Esophagus muscularis mucosa (tissue), 4 donors: Measurements from ENCODE around the gene SLIT1. TPM values are rescaled to one million over a fixed set of nuclear protein-coding genes. Genes with fewer than 3 reads are reported as not detected.

ENCODE experiments used
- DNase-seq: peaks from one replicate; pipeline ENCODE4 v3.0.0-alpha.2; 2017; ENCODE audit errors: extremely low spot score
- H3K27ac ChIP-seq, 4 donors: fragments of 200-600 bp; sonication (generic); replicated peaks in 1 of 4; 1 replicate in 3 of 4; 2 replicates in 1 of 4; pipeline ENCODE4 v1.5.1; 2016 to 2019; ENCODE audit warnings: mild to moderate bottlenecking in 1 of 4
- H3K27me3 ChIP-seq, 4 donors: fragments of 200-600 bp; sonication (generic); one replicate each; pipeline versions ENCODE4 v1.5.1 to v1.6.0; 2016 to 2019
- H3K36me3 ChIP-seq, 4 donors: fragments of 200-600 bp; sonication (generic); one replicate each; pipeline ENCODE4 v1.5.1; 2016 to 2019
- H3K4me1 ChIP-seq, 4 donors: fragments of 200-600 bp; sonication (generic); one replicate each; pipeline ENCODE4 v1.5.1; 2016 to 2019
- H3K4me3 ChIP-seq, 4 donors: fragments of 200-600 bp; sonication (generic); 1 replicate in 2 of 4; 2 replicates in 2 of 4; pipeline ENCODE4 v1.5.1; 2016 to 2019; ENCODE audit warnings: mild to moderate bottlenecking in 4 of 4, moderate library complexity in 1 of 4
- H3K9me3 ChIP-seq, 4 donors: fragments of 200-600 bp; sonication (generic); 1 replicate in 3 of 4; 2 replicates in 1 of 4; pipeline ENCODE4 v1.5.1; 2016 to 2019
- EP300 ChIP-seq: sonication (generic); formaldehyde crosslinking; IDR thresholded peaks from one replicate; pipeline ENCODE4 v1.6.1; 2017; ENCODE audit warnings: antibody characterized with exemption
- POLR2A ChIP-seq: fragments of 450-650 bp; IDR thresholded peaks from one replicate; pipeline ENCODE4 v1.6.1; 2017; ENCODE audit warnings: antibody characterized with exemption, moderate library complexity, mild to moderate bottlenecking, low read depth
- POLR2AphosphoS5 ChIP-seq, 2 donors: sonication (generic); formaldehyde crosslinking; IDR thresholded peaks; one replicate each; pipeline ENCODE4 v1.6.1; 2017; ENCODE audit warnings: antibody characterized with exemption in 2 of 2
- WGBS: methylation state at CpG from one replicate; pipeline ENCODE4 v1.1.5; 2018; 5-methylcytosine and 5-hydroxymethylcytosine counted together
- intact Hi-C: fragments of 100-400 bp; cut with DNase I; formaldehyde crosslinking; loops from one replicate; pipeline ENCODE4 v1.15.1; 2023
- total RNA-seq, 4 donors: library from RNA; depleted of rRNA; stranded (reverse); fragments of >200 nt; gene quantifications; one replicate each; pipeline versions ENCODE4 v1.1.0 to v1.2.1, GENCODE V29; 2016
- TF ChIP-seq, protein P1 (sequence below), 3 experiments: fragments of 200-600 bp in 2 of 3; fragments of 450-650 bp in 1 of 3; sonication (generic) in 2 of 3; IDR thresholded peaks; one replicate each; pipeline ENCODE4 v1.5.1; 2017 to 2019; ENCODE audit warnings: antibody characterized with exemption in 3 of 3, mild to moderate bottlenecking in 2 of 3, moderate library complexity in 1 of 3

SLIT1 gene
- total RNA-seq, 4 donors from 2014 or later = 0.13 to 0.42 (median 0.31) TPM

DNA sequence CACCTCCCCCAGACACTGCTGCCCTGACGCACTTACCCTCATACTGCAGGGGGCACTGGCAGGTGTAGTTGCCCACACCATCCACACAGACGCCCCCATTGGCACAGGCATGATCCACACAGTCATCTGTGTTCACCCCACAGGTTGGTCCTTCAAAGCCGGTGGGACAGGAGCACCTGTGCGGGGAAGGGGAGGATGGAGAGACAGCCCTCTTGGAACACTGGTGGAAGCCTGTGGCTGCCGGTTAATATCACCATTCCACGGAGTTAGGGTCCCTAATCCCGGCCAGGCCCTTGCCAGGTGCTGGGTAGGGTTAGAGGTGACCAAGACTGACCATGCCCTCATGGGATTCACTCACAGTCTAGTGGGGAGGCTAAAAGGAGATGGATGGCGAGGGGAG lies 171.8 kb downstream of the SLIT1 start:
- Histone ChIP-seq H3K27ac (no peak overlapping the region), H3K9me3 (no peaks in the 10 kb centered on the region), H3K4me1 (no peaks in the 10 kb centered on the region), H3K36me3 (no peaks in the 10 kb centered on the region), H3K27me3 (no peaks in the 10 kb centered on the region), H3K4me3 (no peak overlapping the region)
- no peak for TF ChIP-seq POLR2AphosphoS5 (IDR thresholded peaks at IDR 0.05)
- TF ChIP-seq EP300 = no peak
- TF ChIP-seq, protein P1, sequence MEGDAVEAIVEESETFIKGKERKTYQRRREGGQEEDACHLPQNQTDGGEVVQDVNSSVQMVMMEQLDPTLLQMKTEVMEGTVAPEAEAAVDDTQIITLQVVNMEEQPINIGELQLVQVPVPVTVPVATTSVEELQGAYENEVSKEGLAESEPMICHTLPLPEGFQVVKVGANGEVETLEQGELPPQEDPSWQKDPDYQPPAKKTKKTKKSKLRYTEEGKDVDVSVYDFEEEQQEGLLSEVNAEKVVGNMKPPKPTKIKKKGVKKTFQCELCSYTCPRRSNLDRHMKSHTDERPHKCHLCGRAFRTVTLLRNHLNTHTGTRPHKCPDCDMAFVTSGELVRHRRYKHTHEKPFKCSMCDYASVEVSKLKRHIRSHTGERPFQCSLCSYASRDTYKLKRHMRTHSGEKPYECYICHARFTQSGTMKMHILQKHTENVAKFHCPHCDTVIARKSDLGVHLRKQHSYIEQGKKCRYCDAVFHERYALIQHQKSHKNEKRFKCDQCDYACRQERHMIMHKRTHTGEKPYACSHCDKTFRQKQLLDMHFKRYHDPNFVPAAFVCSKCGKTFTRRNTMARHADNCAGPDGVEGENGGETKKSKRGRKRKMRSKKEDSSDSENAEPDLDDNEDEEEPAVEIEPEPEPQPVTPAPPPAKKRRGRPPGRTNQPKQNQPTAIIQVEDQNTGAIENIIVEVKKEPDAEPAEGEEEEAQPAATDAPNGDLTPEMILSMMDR (IDR thresholded peaks at IDR 0.05) = no peak
- no peak for TF ChIP-seq POLR2A
- intact Hi-C loops = no loop called here
- WGBS = 89% methylated on average over 6 of the region's 8 CpGs
- no peak for DNase-seq

DNA sequence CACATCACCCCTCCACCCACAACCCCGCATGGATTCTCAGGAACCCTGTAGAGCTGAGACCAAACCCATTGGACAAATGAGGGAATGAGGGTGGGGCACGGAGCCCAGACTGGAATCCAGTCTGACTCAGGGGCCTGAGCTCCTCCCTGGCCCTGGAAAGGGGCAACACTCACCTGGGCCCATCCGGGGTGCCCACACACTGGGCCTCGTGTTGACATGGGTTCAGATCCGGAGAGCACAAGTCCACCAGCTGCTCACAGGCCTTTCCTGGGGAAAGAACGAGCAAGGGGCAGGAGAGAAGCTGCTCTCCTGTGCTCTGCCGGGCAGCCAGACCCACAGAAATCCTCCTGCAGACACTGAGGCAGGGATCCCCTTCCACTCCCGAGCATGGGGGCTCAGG lies 172.2 kb downstream of the SLIT1 start:
- no peaks in the 10 kb centered on the region for H3K27me3 ChIP-seq
- WGBS = 93% methylated on average over 6 of the region's 8 CpGs
- H3K27ac ChIP-seq = no peak overlapping the region
- H3K4me3 ChIP-seq = no peak overlapping the region
- H3K9me3 ChIP-seq = no peaks in the 10 kb centered on the region
- no peaks in the 10 kb centered on the region for H3K36me3 ChIP-seq
- TF ChIP-seq, protein P1 (IDR thresholded peaks at IDR 0.05) = no peak
- TF ChIP-seq POLR2AphosphoS5 (IDR thresholded peaks at IDR 0.05) (no peak), EP300 (no peak), POLR2A (no peak)
- H3K4me1 ChIP-seq = no peaks in the 10 kb centered on the region
- intact Hi-C loops = no loop called here
- no peak for DNase-seq

DNA sequence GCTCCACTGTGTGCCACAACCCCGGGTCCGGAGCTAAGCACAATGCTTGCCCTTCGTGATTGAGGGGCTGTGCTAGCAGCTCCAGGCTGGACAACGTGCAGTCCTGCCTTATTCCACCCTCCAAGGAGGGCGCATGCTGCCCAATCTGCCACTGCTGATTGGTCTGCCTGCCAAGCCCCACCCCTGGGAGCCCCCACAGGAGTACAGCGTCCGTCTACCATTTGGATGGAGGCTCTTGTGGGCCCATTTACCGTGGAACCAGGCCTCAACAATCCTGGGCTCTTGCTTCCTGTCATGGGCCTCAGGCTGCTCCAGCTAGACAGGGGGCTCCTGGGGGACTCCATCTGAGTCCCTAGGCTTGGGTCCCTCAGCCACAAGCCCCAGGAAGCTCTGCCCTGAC lies 173.3 kb downstream of the SLIT1 start:
- intact Hi-C loops = no loop called here
- WGBS = 100% methylated on average over 1 of the region's 8 CpGs
- peaks cover 0 to 10% (median 7%) of the 10 kb centered on the region in 4 donors for H3K9me3 ChIP-seq
- H3K27me3 ChIP-seq = no peaks in the 10 kb centered on the region
- no peak overlapping the region for H3K27ac ChIP-seq
- no peak overlapping the region for H3K4me3 ChIP-seq
- no peaks in the 10 kb centered on the region for H3K36me3 ChIP-seq
- DNase-seq = no peak
- TF ChIP-seq POLR2A (no peak), POLR2AphosphoS5 (IDR thresholded peaks at IDR 0.05) (no peak), EP300 (no peak)
- TF ChIP-seq, protein P1 (IDR thresholded peaks at IDR 0.05) = no peak
- H3K4me1 ChIP-seq = no peaks in the 10 kb centered on the region

DNA sequence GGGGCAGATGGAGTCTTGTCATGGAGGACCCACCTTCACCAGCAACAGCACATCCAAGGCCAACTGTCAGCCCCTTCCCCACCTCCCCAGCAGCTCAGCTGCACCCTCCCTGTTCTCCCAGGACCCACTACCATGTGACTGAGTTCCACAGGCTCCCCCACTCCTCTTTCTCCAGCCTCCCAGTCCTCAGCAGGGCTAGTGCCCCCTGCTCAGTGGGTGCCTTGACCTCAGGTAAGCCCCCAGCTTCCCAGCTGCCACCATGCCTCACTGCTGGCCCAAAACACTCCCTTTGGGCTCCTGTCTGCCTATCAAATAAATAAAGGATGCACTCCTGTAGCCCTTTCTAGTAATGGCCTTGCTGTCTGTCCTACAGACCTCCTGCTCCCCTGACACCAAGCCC lies 174.4 kb downstream of the SLIT1 start:
- DNase-seq = no peak
- intact Hi-C loops = no loop called here
- Histone ChIP-seq H3K9me3 (peaks cover 0 to 19% (median 16%) of the 10 kb centered on the region in 4 donors), H3K4me3 (no peak overlapping the region), H3K36me3 (no peaks in the 10 kb centered on the region), H3K27ac (no peak overlapping the region), H3K4me1 (no peaks in the 10 kb centered on the region), H3K27me3 (no peaks in the 10 kb centered on the region)
- TF ChIP-seq, protein P1 (IDR thresholded peaks at IDR 0.05) = no peak
- TF ChIP-seq POLR2AphosphoS5 (IDR thresholded peaks at IDR 0.05) = no peak
- TF ChIP-seq EP300 = no peak
- no peak for TF ChIP-seq POLR2A

DNA sequence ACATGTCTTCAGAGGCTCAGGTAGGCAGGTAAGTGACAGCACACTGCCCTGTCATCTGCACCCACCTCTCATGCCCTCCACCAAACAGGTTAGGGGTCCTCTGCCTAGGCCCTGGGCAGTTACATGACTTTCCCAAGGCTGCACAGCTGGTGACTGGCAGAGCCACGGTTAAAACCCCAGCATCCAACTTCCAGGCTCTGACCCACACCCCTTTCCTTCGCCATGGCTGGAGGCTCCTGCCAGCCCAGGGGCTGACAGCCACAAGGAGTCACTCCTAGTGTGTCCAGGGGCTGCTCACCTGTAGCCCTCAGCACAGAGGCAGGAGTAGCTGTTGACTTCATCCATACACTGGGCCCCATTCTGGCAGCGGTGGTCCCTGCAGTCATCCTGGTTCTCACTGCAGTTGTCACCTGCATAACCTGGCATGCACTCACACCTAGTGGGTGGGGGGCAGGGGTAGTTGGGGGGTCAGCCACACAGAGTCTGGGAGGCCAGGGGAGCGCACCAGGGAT lies 175.0 kb downstream of the SLIT1 start:
- Histone ChIP-seq H3K36me3 (no peaks in the 10 kb centered on the region), H3K27ac (no peak overlapping the region), H3K4me1 (no peaks in the 10 kb centered on the region), H3K27me3 (no peaks in the 10 kb centered on the region), H3K4me3 (no peak overlapping the region), H3K9me3 (peaks cover 0 to 19% (median 16%) of the 10 kb centered on the region in 4 donors)
- no peak for DNase-seq
- no CpG with 5 or more reads among the region's 4 CpGs for WGBS
- intact Hi-C loops = no loop called here
- no peak for TF ChIP-seq EP300
- no peak for TF ChIP-seq POLR2A
- TF ChIP-seq, protein P1 (IDR thresholded peaks at IDR 0.05) = no peak
- no peak for TF ChIP-seq POLR2AphosphoS5 (IDR thresholded peaks at IDR 0.05)
